H54 (cell line): ENCODE measurements around the gene ANXA5.

Experiments
- DNase-seq: peaks from one replicate; pipeline ENCODE4 v3.0.0; 2011; ENCODE audit warnings: low spot score, mixed read lengths; ENCODE audit not compliant: insufficient read length
- FAIRE-seq: peaks from 3 replicates; lab custom pipeline; 2011; peaks lifted over from hg19 to GRCh38; lab: Jason Lieb, UNC
- POLR2A ChIP-seq: IDR thresholded peaks from 2 replicates; pipeline ENCODE4 v1.6.1; 2011; ENCODE audit warnings: low read depth, mild to moderate bottlenecking, low read length

The ANXA5 gene

GRCh38 chr4:121655320-121656268 lies 41.2 kb downstream of the ANXA5 start:
- FAIRE-seq, result no peak
- TF ChIP-seq POLR2A, result no peak
- DNase-seq, result no peak

- DNase-seq (no peak), FAIRE-seq (no peak)
- no peak for TF ChIP-seq POLR2A
These were observed 42.0 kb downstream of the ANXA5 start for GRCh38 chr4:121654738-121655137.

- FAIRE-seq (no peak), DNase-seq (no peak)
- no peak for TF ChIP-seq POLR2A
These were observed 42.8 kb downstream of the ANXA5 start for GRCh38 chr4:121653986-121654385.

DNA sequence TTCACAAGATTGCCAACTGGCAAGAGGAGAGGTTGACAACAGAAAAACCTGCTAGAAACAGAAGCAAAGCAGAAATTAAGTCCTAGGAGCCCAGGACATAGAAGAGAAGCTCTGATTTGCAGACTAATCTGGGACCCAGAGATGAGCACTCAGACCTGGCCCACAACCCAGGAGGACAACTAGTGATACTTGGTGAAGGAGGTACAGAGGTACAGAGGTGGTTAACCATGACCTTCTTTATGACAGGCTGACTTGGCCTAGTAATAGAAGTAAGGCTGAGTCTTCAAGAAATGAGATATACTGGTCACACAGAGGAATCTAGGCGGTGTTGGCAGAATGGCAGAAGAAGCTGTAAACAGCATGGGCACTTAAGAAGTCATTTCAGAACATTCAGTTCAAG lies 43.6 kb downstream of the ANXA5 start:
- no peak for DNase-seq
- no peak for TF ChIP-seq POLR2A
- no peak for FAIRE-seq

GRCh38 chr4:121651597-121651996 lies 45.2 kb downstream of the ANXA5 start:
- FAIRE-seq (no peak), DNase-seq (no peak)
- TF ChIP-seq POLR2A, result no peak

DNA sequence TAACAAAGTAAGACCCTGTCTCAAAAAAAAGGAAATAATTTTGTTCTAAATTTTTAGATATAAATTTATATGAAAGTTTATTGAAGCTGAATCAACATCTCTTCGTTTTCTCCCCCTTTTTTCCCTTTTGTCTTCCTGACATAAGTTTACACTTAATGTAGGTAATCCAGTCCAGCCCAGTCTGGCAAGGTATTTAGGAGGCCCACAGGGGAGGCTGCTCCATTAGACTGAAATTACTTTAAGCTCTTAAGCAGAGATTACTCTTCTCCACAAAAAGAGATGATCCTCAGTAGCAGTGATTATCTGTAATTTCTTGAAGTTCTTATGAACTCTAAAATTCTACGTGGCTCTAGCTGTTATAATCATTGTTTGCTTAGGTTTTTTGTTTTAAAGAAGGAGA lies 46.0 kb downstream of the ANXA5 start:
- FAIRE-seq, result no peak
- no peak for DNase-seq
- TF ChIP-seq POLR2A, result no peak

GRCh38 chr4:121648516-121648915 lies 48.3 kb downstream of the ANXA5 start:
- DNase-seq, result no peak
- no peak for FAIRE-seq
- no peak for TF ChIP-seq POLR2A

- TF ChIP-seq POLR2A, result no peak
- DNase-seq, result no peak
- no peak for FAIRE-seq
These were observed 53.7 kb downstream of the ANXA5 start for GRCh38 chr4:121642876-121643585.

- no peak for FAIRE-seq
- no peak for TF ChIP-seq POLR2A
- DNase-seq, result no peak
These were observed 54.5 kb downstream of the ANXA5 start for GRCh38 chr4:121642292-121642691.

GRCh38 chr4:121633653-121634052 lies 63.1 kb downstream of the ANXA5 start:
- no peak for TF ChIP-seq POLR2A
- FAIRE-seq, result no peak
- DNase-seq, result no peak

- no peak for DNase-seq
- no peak for FAIRE-seq
- TF ChIP-seq POLR2A, result no peak
These were observed 64.1 kb downstream of the ANXA5 start for GRCh38 chr4:121632636-121633035.
